Epithelial cell of esophagus (primary cell): ENCODE data around the gene THSD7B.

Experiments
- DNase-seq: peaks from one replicate; pipeline ENCODE4 v3.0.0; 2010; ENCODE audit warnings: low read depth
- H3K4me3 ChIP-seq: 2 replicates; pipeline ENCODE4 v1.5.1; 2011; ENCODE audit warnings: mild to moderate bottlenecking, low read length, control low read depth
- TF ChIP-seq, protein P1 (sequence below): IDR thresholded peaks from 2 replicates; pipeline ENCODE4 v1.5.1; 2011; ENCODE audit warnings: low read depth, mild to moderate bottlenecking, low read length, control low read depth, inconsistent platforms; ENCODE audit not compliant: insufficient read depth; ENCODE audit errors: missing control alignments

THSD7B gene

GRCh38 chr2:136920652-136921333, 155.4 kb downstream of the THSD7B start:
- no peak for DNase-seq
- TF ChIP-seq, protein P1, sequence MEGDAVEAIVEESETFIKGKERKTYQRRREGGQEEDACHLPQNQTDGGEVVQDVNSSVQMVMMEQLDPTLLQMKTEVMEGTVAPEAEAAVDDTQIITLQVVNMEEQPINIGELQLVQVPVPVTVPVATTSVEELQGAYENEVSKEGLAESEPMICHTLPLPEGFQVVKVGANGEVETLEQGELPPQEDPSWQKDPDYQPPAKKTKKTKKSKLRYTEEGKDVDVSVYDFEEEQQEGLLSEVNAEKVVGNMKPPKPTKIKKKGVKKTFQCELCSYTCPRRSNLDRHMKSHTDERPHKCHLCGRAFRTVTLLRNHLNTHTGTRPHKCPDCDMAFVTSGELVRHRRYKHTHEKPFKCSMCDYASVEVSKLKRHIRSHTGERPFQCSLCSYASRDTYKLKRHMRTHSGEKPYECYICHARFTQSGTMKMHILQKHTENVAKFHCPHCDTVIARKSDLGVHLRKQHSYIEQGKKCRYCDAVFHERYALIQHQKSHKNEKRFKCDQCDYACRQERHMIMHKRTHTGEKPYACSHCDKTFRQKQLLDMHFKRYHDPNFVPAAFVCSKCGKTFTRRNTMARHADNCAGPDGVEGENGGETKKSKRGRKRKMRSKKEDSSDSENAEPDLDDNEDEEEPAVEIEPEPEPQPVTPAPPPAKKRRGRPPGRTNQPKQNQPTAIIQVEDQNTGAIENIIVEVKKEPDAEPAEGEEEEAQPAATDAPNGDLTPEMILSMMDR = no peak
- H3K4me3 ChIP-seq = no peak overlapping the region

DNA sequence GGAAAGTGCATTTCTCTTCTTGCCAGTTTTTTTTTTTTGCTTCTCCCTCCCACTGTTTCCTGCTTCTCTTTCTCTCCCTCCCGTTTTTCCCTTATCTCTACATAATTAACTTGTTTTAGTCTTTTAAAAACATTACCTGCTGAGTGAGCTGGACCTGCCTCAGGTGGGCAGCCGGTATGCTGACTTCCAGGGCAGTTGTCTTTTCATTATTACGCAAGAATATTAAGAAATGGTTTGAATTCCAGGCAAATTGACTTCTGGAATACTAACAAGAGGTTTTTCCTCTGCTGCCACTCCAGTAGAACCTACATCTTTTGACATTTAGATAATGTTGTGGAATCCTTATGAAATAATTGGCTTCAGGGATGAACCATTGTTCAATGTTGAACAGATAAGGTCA, 161.8 kb downstream of the THSD7B start:
- H3K4me3 ChIP-seq = no peak overlapping the region
- TF ChIP-seq, protein P1 = no peak
- DNase-seq = no peak

- DNase-seq = no peak
- H3K4me3 ChIP-seq = no peak overlapping the region
- TF ChIP-seq, protein P1 = no peak
Observed at GRCh38 chr2:136929531-136929930, 164.2 kb downstream of the THSD7B start.

DNA sequence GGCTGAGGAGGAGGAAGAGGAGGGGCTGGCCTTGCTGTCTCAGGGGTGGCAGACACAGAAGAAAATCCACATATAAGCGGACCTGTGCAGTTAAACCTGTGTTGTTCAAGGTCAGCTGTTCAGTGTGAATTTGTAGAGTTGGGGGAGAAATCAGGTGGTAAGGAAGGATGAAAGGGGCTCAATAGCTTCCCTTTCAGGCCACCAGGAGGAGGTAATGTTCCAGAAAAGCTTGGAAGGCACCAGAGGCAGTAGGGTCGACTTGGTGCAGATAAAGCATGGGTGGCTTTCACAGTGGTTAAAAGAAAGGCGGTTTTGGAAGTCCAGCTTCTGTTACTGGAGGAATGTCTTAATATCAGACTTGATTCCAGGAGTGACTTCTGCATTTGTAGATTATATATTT, 167.4 kb downstream of the THSD7B start:
- H3K4me3 ChIP-seq = no peak overlapping the region
- TF ChIP-seq, protein P1 = peak; percentile 69
- DNase-seq = peak; percentile 53

DNA sequence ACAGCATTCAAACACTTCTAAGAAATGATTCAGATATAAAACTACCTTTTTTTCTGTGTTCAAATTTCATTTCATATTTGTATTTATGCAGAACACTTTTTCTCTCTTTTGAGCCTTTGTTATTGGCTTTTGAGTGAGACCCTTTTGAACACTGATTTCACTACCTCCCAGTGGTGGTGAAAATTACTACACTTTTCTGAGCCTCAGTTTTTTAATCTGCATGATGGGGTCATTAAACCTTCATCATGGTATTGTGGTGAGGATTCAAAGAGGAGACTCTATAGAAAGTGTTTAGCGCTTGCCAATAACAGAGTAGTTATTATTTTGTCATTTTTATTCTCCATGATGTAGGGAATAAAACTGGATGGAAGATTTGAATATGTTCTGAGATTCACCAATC, 169.8 kb downstream of the THSD7B start:
- TF ChIP-seq, protein P1 = no peak
- no peak for DNase-seq
- no peak overlapping the region for H3K4me3 ChIP-seq

DNA sequence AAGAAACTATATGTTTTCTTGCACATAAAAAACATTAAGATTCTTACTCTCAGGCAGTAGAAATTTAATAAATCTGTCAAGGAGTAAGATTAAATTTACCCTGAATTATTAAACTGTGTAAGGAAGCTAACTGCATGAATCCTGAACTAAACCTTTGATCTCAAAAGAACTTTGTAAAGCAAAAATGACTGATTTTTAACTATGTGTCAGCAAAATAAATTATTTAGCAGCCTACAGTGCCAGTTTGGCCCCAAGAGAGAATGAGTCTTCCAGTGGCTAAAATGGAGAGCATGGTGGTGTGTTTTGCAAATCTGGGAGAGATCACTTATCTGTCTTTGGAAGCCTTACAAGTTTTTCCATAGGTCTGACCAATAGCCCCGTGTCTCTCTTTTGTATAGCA, 190.7 kb downstream of the THSD7B start:
- DNase-seq = no peak
- TF ChIP-seq, protein P1 = no peak
- H3K4me3 ChIP-seq = no peak overlapping the region

GRCh38 chr2:136957044-136957443, 191.7 kb downstream of the THSD7B start:
- TF ChIP-seq, protein P1 = no peak
- no peak overlapping the region for H3K4me3 ChIP-seq
- no peak for DNase-seq
